Activated T-helper 1 cell treated with Interleukin-2 at 50 U/mL for 16 hours (primary cell): ENCODE measurements around the gene KIAA1328.
"Not testable (repeated sequence)": the region's sequence is repeated elsewhere in the genome, so short reads cannot be mapped to it uniquely, and the experiment has no call there.

Experiments used
- DNase-seq: peaks from one replicate; pipeline ENCODE4 v3.0.0-alpha.2; 2020; ENCODE audit warnings: low read depth

KIAA1328 gene

DNA sequence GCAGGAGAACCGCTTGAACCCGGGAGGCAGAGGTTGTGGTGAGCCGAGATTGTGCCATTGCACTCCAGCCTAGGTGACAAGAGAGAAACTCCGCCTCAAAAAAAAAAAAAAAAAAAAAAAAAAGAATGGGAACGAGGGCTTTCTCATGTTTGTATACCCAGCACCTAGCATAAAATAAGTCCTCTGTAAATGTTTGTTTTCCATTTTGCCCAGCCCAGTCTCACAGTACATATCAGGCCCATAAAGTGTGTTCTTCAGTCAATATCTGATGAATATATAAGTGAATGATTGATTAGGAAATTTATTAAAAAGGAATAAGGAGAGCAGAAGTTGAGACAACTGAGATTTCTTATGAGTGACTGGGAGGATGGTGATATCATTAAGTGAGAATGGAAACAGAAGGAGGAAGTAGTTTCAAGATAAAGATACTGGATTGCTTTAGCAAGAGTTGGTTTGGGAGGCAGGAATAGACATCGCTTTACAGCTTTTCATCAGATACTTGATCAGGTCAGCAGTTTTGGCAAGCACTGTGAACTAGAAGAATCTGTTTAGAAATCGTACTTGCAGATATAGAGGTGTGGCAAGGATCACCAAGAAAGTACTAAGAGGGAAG lies 327.5 kb downstream of the KIAA1328 start:
- no peak for DNase-seq

GRCh38 chr18:37160038-37160820 lies 331.3 kb downstream of the KIAA1328 start:
- no peak for DNase-seq

GRCh38 chr18:37161491-37161890 lies 332.6 kb downstream of the KIAA1328 start:
- DNase-seq: no peak

- no peak for DNase-seq
Observed at GRCh38 chr18:37162551-37162950, 333.6 kb downstream of the KIAA1328 start.

GRCh38 chr18:37163119-37163518 lies 334.2 kb downstream of the KIAA1328 start:
- DNase-seq: no peak

GRCh38 chr18:37166491-37166890 lies 337.6 kb downstream of the KIAA1328 start:
- DNase-seq: no peak

DNA sequence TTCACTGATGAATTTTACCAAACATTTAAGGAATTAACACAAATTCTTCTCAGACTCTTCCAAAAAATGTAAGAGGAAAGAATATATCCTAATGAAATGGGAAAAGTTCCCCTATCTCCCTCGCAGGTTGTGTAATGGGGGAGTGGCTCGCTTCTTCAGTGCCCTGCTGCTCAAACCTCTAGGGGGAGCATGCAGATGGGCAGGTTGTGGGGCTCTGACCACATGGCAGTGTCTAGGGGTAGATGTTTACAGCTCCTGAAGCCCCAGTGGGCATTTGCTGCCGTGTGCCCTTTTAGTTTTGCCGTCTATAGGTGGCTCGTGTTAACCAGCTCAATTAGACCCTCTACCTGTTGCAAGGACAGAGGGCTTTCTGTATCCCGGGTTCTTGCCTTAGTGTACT lies 338.0 kb downstream of the KIAA1328 start:
- not testable (repeated sequence) for DNase-seq

DNA sequence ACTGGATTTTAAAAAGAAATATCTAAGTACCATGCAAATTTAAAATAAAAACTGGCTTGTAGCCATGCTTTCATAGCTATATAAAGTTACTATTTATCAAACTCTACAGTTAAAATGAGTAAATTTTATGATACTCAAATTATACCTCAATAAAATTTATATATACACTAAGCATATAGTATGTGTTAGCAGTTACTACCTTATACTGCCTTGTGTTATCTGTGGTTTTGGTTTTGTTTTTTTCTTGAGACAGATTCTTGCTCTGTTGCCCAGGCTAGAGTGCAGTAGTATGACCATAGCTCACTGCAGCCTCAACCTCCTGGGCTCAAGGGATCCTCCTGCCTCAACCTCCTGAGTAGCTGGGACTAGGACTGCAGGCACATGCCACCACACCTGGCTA lies 342.1 kb downstream of the KIAA1328 start:
- no peak for DNase-seq

GRCh38 chr18:37173384-37173783 lies 344.5 kb downstream of the KIAA1328 start:
- DNase-seq: no peak

GRCh38 chr18:37175727-37176620 lies 347.0 kb downstream of the KIAA1328 start:
- DNase-seq: no peak

GRCh38 chr18:37176621-37176934 lies 347.7 kb downstream of the KIAA1328 start:
- no peak for DNase-seq

DNA sequence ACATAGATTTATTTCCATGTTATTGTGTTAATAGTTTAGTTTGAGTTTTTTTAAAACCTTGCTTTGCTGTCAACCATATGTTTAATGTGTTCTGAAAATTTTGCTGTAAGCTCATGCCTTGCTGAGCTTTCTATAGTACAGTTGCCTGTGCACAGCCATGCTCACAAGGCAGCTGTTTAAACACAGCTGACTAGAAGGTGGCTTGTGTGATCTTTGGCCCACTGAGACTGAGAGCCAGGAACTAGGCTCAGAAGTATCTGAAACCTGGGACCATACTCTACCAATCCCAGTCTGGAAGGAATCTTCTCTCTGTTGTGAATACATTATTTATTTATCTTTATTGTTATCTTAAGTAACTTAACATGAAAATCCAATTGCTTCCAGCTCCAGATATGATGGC lies 350.5 kb downstream of the KIAA1328 start:
- DNase-seq: no peak

DNA sequence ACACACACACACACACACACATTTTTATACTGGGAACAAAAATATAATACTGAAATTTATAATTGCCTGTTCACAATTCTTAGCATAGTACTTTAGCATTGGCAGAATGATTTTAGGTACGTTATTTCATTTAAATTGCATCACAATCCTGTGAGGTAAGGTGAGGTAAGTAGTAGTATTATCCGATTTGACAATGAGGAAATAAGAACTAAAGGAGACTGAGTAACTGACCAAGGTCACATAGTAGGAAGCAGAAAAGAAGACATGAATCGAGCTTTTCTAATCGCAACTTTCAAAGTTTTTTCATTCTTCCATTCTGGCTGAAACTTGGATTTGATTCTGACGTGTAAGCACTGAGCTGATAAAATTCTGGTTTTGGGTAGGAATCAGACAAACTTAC lies 351.2 kb downstream of the KIAA1328 start:
- no peak for DNase-seq

DNA sequence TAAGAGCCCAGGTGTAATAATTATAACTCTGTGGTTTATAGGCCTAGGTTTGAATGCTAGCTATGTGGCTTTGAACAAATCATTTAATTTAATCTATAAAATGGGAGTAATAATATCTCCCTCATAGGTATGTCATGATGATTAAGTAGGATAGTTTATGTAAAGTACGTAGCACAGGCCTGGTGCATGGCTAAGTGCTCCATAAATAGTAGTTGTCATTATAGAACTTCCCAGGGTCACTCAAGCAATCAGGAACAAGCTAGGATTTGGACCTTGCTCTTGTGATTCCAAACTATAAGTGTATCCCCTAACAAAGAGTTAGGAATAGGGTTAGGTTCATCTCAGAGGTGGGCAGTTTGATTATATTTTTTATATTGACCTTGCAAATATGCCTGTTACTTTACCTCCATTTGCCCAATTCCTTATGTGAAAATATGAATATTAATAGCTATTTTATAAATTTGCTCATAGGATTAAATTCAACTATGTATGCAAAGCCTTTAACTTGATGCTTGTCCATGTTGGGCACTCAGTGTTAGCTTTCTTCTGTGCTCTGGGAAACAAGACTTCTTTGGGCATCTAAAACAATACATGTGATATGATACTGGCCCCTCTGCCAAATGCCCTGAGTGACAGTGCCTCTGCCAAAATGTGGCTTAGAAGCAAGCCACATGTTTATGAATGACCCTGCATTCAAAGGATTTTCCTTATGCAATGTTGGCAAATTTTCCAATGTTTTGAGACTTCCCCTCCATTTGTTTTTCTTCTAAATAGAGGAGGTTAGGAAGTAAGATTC lies 353.6 kb downstream of the KIAA1328 start:
- no peak for DNase-seq

DNA sequence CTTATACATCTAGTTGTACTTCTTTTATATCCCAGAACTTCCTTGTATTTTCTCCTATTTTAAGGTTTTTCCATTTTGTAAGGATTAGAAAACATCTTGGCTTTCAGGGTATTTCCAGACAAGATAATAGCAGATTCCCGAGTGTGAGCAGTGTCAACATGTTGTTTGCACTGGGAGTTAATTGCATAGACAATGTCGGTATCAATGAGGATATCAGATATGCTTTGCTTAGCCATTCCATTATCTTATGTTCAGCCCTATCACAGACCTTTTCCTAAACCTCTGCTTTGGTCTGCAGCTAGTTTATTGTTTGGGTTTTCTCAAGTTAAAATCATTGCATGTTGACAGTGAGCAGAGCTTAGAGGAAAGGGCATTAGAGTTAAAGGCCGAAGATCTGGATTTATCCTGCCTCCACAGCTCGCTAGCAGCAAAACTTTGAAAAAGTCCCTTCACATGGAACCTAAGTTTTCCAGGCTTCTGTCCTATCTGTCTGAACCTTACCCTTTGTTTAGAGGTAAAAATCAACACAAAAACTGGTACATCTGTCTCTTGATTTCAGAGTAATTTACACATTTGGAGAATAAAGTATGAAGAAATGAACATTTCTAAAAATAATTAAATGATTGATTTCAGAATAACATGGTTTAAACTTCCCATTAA lies 355.4 kb downstream of the KIAA1328 start:
- no peak for DNase-seq

GRCh38 chr18:37188016-37188791 lies 359.3 kb downstream of the KIAA1328 start:
- no peak for DNase-seq

- DNase-seq: no peak
Observed at GRCh38 chr18:37199741-37200140, 370.8 kb downstream of the KIAA1328 start.

DNA sequence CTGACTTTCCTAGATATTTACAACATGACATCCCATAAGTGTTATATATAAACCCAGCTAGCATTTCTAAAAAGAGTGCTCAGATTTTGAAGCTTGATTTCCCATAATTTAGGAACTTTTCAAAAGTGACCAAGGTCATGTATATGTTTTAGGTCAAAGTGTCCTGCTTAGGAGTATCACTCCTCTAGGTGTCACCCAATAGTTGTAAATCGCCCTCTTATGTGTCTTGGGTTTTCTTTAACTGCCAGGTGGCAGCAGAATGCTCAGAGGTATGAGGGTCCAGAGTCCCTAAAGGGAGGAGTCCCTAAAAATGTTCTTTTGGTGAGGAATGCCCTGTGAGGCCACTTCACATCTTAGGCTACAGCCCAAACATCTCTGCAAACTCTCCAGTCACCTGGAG lies 378.4 kb downstream of the KIAA1328 start:
- DNase-seq: no peak

DNA sequence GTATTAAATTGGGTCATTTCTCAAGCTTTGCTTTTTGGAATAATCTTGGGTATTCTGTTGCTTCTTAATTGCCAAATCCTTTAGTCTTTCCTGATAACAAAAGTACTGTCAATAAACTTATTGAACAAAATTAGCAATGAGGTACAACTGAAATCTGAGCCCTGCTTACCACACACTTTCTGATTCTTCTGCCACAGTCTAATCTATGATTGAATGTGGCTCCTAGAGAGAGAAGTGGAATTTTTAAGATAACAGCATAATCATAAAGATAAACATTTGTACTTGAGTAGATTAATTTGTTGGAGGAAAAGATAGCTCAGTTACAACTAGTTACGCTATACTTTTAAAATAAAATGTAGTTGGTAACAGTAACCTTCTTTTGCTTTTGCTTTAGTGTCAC lies 381.9 kb downstream of the KIAA1328 start:
- no peak for DNase-seq

GRCh38 chr18:37218022-37218590 lies 389.2 kb downstream of the KIAA1328 start:
- no peak for DNase-seq
